Mucosa of descending colon (tissue), 3 donors: Measurements from ENCODE around the gene KIF6. TPM values are rescaled to one million over a fixed set of nuclear protein-coding genes. Genes with fewer than 3 reads are reported as not detected.

Source experiments
- ATAC-seq: fragments of 200-7000 bp; cut with Tn5 transposase; one replicate; pipeline ENCODE4 v1.9.1; 2020; ENCODE audit warnings: mild to moderate bottlenecking, moderate library complexity
- DNase-seq, 3 donors: peaks; one replicate each; pipeline ENCODE4 v3.0.0-alpha.2; 2020
- H3K36me3 ChIP-seq: fragments of 200-600 bp; one replicate; pipeline ENCODE4 v1.8.0; 2021; ENCODE audit warnings: low read depth, mild to moderate bottlenecking
- H3K4me1 ChIP-seq: fragments of 200-600 bp; one replicate; pipeline ENCODE4 v1.8.0; 2021; ENCODE audit warnings: low read depth, mild to moderate bottlenecking
- H3K4me3 ChIP-seq: fragments of 200-600 bp; one replicate; pipeline ENCODE4 v1.8.0; 2021; ENCODE audit warnings: mild to moderate bottlenecking
- H3K9me3 ChIP-seq: fragments of 200-600 bp; one replicate; pipeline ENCODE4 v1.8.0; 2021; ENCODE audit warnings: mild to moderate bottlenecking
- CTCF ChIP-seq: fragments of 200-600 bp; IDR thresholded peaks from one replicate; pipeline ENCODE4 v1.8.0; 2022; ENCODE audit warnings: antibody characterized with exemption, mild to moderate bottlenecking
- intact Hi-C, 2 donors: fragments of 100-400 bp; cut with DNase I in 1 of 2; cut with micrococcal nuclease in 1 of 2; formaldehyde crosslinking; loops; one replicate each; pipeline versions ENCODE4 v1.11.0 to v1.11.1; 2022; cut with DNase I, micrococcal nuclease
- total RNA-seq, 3 donors: library from RNA; stranded (reverse); fragmentation: NEBNext Ultra II Directional in 2 of 3; extraction: Animal tissue kit (Norgen Biotek cat#: 25700) in 2 of 3; gene quantifications; one replicate each; pipeline versions ENCODE4 v1.2.1 to v1.2.4, GENCODE V29; 2021 to 2023
- donor health status: DM: no; HTN: no; CAD: no; lungs with moderate emphysema.
- donor health status: DM: no; HTN: no; CAD: no.
- donor health status: DM: no; HTN: yes; CAD: no.

The KIF6 gene
- total RNA-seq, 3 donors from 2014 or later: 0.24 to 0.85 (median 0.52) TPM

- no peak for TF ChIP-seq CTCF
- H3K4me3 ChIP-seq: no peak overlapping the region
- ATAC-seq (no peak), DNase-seq (no peak)
- H3K9me3 ChIP-seq: no peaks in the 10 kb centered on the region
- intact Hi-C loops: no loop called here
- H3K36me3 ChIP-seq: no peaks in the 10 kb centered on the region
- no peaks in the 10 kb centered on the region for H3K4me1 ChIP-seq
Measured at GRCh38 chr6:39593646-39594045, 131.6 kb downstream of the KIF6 start.

GRCh38 chr6:39590871-39591393, 134.3 kb downstream of the KIF6 start:
- no peak for DNase-seq
- H3K4me1 ChIP-seq: no peaks in the 10 kb centered on the region
- TF ChIP-seq CTCF: no peak
- no peak overlapping the region for H3K4me3 ChIP-seq
- no peak for ATAC-seq
- no peaks in the 10 kb centered on the region for H3K36me3 ChIP-seq
- intact Hi-C loops: no loop called here
- H3K9me3 ChIP-seq: no peaks in the 10 kb centered on the region

- ATAC-seq: no peak
- Histone ChIP-seq H3K4me1 (no peaks in the 10 kb centered on the region), H3K36me3 (no peaks in the 10 kb centered on the region), H3K4me3 (no peak overlapping the region), H3K9me3 (no peaks in the 10 kb centered on the region)
- intact Hi-C loops: no loop called here
- TF ChIP-seq CTCF: no peak
- DNase-seq: no peak
Measured at GRCh38 chr6:39587080-39587479, 138.1 kb downstream of the KIF6 start.

- no peak for TF ChIP-seq CTCF
- DNase-seq (no peak), ATAC-seq (no peak)
- Histone ChIP-seq H3K4me1 (no peaks in the 10 kb centered on the region), H3K9me3 (no peaks in the 10 kb centered on the region), H3K36me3 (no peaks in the 10 kb centered on the region), H3K4me3 (no peak overlapping the region)
- intact Hi-C loops: no loop called here
Measured at GRCh38 chr6:39585641-39586040, 139.6 kb downstream of the KIF6 start.

GRCh38 chr6:39577446-39578165, 147.6 kb downstream of the KIF6 start:
- intact Hi-C loops: no loop called here
- H3K36me3 ChIP-seq: no peaks in the 10 kb centered on the region
- ATAC-seq: no peak

More at GRCh38 chr6:39577446-39578165, 147.6 kb downstream of the KIF6 start:
- DNase-seq: no peak
- no peak for TF ChIP-seq CTCF
- no peaks in the 10 kb centered on the region for H3K4me1 ChIP-seq
- H3K4me3 ChIP-seq: no peak overlapping the region
- no peaks in the 10 kb centered on the region for H3K9me3 ChIP-seq
